Activated CD4-positive, alpha-beta T cell treated with anti-CD3 and anti-CD28 coated beads, Interleukin-2, Interleukin-6, amounts not matched to agents 100 ng/mL and 50 ng/mL, durations not matched to agents 16 hours and 8 hours (primary cell): Measurements from ENCODE around the gene EIF4G1.
A peak's percentile ranks its signal among the peaks of the same experiment; 100 is the strongest.

Source experiments
- DNase-seq: peaks from one replicate; pipeline ENCODE4 v3.0.0-alpha.2; 2020

Gene EIF4G1

GRCh38 chr3:184352149-184352785 is 37.9 kb downstream of the EIF4G1 start:
- DNase-seq, result no peak

GRCh38 chr3:184352897-184353545 is 38.6 kb downstream of the EIF4G1 start:
- no peak for DNase-seq

GRCh38 chr3:184353546-184353941 is 39.1 kb downstream of the EIF4G1 start:
- DNase-seq, result no peak

GRCh38 chr3:184354121-184354728 is 39.8 kb downstream of the EIF4G1 start:
- DNase-seq, result peak; percentile 71

- no peak for DNase-seq
Measured at GRCh38 chr3:184354754-184355153, 40.3 kb downstream of the EIF4G1 start.

GRCh38 chr3:184355261-184356040 is 41.0 kb downstream of the EIF4G1 start:
- DNase-seq, result no peak

- no peak for DNase-seq
Measured at GRCh38 chr3:184357248-184358123, 43.1 kb downstream of the EIF4G1 start.

GRCh38 chr3:184358124-184358767 is 43.8 kb downstream of the EIF4G1 start:
- DNase-seq, result no peak

- no peak for DNase-seq
Measured at GRCh38 chr3:184358921-184359350, 44.5 kb downstream of the EIF4G1 start.

- DNase-seq, result no peak
Measured at GRCh38 chr3:184359610-184360009, 45.2 kb downstream of the EIF4G1 start.

- DNase-seq, result no peak
Measured at GRCh38 chr3:184360070-184360928, 45.9 kb downstream of the EIF4G1 start.

GRCh38 chr3:184360929-184361531 is 46.6 kb downstream of the EIF4G1 start:
- DNase-seq, result no peak

GRCh38 chr3:184361532-184361931 is 47.1 kb downstream of the EIF4G1 start, which contains the start of the genes CLCN2 and POLR2H:
Gene CLCN2, minus strand, starts transcription at chr3:184361605. Its CDS starts 126 bp downstream, at chr3:184361479.
Gene POLR2H, plus strand, starts transcription at chr3:184361710. Its CDS starts 1,783 bp downstream, at chr3:184363493.
- DNase-seq, result peak; percentile 58

- DNase-seq, result peak; percentile 52
Measured at GRCh38 chr3:184361932-184362667, 47.7 kb downstream of the EIF4G1 start.

GRCh38 chr3:184362668-184363546 is 48.5 kb downstream of the EIF4G1 start:
- peak; percentile 98 for DNase-seq

GRCh38 chr3:184366619-184367289 is 52.3 kb downstream of the EIF4G1 start:
- DNase-seq, result no peak

GRCh38 chr3:184368116-184368515 is 53.7 kb downstream of the EIF4G1 start:
- DNase-seq, result no peak
